HG03025 (cell line): ENCODE measurements around the gene USP48.
"Not testable (repeated sequence)": the region's sequence is repeated elsewhere in the genome, so short reads cannot be mapped to it uniquely, and the experiment has no call there.

ENCODE experiments used
- ATAC-seq: cut with Tn5 transposase; IDR thresholded peaks from one replicate; pipeline ENCODE4 v1.9.1; 2021; ENCODE audit warnings: mild to moderate bottlenecking, moderate library complexity; ENCODE audit not compliant: unreplicated experiment, low FRiP score

The USP48 gene

DNA sequence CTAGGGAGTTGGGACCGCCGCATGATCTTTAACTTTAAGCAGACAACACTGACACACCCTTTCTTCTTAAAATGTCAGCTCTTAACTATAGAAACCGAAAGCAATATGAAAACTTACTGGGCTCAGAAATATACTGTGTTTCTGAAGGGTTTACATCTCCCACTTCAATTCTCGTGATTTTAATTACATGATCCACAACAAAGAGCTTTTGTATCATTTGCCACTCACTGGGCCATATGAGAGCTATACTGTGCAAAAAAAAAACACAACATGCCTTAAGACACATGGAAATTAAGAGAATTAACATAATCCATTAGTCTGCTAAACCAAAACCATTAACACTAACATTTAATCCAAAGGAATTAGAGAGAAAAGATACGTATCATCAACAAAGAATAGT lies 78.8 kb downstream of the USP48 start:
- ATAC-seq = no peak

DNA sequence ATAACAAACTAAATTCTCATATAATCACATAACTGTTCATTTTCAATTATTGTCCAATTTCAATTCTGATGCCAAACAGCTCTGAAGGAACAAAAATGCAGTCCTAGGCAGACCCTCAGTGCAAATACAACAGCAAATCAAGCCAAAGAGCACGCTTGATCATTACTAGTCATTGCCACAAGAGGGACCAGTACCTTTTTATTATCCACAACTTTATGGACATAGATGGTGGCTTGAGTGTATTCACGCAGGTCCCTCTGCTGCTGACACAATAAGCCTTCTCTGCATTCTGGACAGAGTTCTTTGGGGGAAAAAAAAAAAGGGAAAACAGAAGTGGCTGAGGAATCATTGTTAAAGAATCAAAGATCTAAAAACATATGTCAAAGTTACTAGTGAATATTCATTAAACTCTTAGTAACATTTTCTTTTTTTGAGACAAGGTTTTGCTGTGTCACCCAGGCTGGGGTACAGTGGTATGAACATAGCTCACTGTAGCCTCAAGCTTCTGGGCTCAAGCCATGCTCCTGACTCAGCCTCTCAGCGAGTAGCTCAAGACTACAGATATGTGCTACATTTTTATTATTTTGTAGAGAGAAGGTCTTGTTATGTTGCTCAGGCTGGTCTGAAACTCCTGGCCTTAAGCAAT lies 79.5 kb downstream of the USP48 start:
- ATAC-seq = no peak

DNA sequence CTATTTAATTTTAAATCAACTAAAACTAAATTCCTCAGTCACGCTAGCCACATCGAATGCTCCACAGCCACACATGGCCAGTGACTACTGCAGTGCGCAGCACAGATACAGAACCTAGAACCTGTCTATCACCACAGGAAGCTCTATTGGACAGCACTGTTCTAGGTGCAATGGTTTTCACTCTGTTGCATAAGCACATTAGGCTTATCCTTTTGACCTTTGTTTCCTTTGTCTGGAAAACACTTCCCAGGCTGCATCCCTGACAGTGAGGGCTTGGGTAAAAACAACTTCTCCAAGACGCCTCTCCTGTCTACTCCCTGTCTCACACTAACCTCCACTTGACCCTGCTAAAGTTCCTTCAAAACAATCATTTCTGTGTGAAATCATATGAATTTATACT lies 80.2 kb downstream of the USP48 start:
- no peak for ATAC-seq

DNA sequence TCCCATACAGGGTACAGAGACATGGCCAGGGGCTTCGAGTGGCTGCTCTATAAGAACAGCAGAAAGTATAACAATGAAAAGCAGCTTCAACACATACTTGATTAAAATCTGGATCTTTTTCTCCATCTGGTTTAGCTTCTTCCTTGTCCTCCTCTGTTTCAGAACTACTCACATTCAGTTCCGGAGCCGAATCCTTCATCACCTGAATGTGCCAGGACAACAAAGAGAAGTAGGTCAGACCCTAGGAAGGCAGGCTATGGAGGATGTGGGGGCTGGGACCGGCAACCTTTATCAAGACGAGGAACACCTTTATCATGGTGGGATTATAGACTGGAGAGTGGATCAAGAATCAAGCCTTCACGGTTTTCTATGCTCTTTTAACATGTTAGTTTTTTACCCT lies 81.5 kb downstream of the USP48 start:
- no peak for ATAC-seq

DNA sequence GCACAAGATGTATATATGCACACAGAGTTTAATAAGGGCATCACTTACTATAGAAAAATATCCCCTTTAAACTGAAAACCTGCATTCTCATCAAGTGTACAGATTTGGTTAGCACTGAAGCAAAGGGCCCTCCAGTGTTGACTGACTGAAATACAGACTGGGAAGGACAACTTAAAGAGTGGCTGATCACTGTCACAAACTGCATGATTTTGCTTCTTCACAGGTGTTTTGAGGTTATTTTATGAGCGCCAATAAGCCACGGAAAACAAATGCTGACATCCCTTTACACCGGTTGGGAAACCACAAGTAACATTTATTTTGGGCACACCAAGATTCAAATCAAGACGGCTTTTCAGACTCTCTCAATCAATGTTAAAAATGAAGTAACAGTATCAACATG lies 82.9 kb downstream of the USP48 start:
- no peak for ATAC-seq

- ATAC-seq = no peak
Measured at GRCh38 chr1:21696931-21697330, 86.0 kb downstream of the USP48 start.

- no peak for ATAC-seq
Measured at GRCh38 chr1:21693732-21694131, 89.2 kb downstream of the USP48 start.

DNA sequence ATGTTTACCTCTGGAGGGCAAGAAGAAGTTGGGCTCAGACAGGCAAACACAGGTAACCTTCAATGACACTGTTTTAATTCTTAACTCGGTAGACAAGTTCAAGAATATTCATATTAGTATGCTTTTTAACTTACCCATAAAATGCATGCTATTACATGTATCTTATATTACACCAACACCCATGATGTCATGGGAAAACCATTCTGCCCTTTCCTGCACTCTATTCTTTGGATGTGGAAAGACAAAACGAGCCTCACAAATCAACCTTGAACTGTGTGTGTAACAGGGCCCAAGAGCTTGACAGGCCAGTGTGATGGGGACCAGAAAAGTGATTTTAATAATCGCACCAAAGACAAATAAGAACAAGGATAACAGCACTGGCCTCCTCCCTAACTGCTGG lies 91.2 kb downstream of the USP48 start:
- ATAC-seq = no peak

DNA sequence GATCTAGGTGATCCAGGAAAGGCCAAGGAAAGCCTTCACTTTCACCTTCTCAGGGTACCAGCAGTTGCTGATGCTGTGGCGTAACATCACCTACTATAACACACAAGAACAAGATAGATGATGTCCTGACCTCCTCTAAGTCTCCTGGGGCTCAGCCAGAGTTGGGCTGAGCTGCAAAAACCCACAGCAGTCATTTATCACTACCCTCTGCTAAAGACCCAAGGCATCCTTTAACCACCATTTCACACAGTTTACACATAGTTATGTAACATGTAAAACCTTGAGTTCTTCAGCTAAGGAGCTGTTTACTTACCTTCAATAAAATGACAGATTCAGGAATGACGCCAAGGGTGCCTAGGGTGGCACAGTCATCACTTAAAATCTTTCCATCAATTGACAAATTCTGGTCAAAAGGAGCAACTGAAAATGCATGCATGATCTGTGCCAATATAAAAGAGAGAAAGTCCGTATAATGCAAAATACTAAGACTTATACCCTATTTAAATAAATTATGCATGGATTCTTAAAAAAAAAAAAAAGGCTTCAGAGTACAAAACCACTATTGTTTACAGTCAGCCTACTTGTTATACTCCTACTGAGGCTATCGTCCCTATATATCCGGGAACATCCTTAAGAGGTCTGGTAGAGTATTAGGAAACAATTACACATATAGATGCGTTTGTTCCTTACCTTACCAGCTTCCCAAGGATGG lies 93.1 kb downstream of the USP48 start:
- no peak for ATAC-seq

DNA sequence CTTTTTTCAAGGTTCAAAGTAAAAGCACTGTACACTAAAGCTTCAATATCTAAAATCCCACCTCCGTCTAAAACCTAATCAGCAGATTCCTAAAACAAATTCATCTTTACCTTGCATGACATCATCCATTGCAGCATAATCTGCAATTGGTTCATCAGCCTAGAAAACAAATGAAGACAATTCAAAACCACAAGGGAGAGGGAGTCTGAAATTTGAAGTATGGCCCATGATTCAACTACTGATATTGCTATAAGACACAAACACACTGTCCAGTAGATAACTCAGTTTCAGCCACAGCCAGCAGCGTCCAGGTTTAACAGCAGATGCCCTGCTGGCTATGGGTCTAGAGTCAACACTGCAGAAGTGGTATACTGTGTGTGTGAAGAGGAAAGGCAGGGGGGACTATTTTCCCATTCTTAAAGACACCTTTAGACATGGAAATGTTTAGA lies 95.8 kb downstream of the USP48 start:
- no peak for ATAC-seq

DNA sequence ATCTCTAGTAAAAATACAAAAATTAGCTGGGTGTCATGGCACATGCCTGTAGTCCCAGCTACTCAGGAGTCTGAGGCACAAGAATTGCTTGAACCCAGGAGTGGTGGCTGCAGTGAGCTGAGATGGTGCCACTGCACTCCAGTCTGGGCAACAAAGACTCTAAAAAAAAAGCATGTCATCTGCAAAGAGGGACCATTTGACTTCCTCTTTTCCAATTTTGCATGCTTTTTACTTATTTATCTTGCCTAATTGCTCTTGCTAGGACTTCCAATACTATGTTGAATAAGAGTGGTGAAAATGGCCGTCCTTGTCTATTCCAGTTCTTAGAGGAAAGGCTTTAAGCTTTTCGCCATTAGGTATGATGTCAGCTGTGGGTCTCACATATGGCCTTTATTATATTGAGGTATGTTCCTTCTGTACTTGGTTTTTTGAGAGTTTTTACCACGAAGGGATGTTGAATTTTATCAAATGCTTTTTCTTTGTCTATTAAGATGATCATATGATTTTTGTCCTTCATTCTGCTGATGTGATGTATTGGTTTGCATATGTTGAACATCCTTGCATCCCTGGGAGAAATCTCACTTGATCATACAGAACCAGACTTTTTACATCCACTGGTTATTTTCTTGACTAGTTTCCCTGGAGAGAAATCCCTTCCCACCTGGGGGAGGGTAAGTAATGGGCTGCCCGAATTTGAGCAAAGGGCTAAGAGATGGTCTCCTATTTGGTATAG lies 96.8 kb downstream of the USP48 start:
- ATAC-seq = no peak

DNA sequence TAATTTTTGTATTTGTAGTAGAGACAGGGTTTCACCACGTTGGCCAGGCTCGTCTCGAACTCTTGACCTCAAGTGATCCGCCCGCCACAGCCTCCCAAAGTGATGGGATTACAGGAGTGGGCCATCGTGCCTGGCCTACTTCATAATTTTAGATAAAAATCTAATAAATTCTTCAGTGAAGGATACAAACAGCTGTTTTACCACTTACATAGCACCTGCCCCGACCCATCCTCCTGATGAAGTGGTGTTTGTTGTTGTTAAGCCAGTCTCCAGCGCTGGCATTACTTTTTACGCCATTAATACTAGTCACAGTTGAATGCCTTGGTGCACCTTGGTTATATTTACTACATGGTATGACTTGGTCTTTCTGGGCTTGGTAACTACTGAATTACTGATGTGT lies 101.5 kb downstream of the USP48 start:
- ATAC-seq = no peak

DNA sequence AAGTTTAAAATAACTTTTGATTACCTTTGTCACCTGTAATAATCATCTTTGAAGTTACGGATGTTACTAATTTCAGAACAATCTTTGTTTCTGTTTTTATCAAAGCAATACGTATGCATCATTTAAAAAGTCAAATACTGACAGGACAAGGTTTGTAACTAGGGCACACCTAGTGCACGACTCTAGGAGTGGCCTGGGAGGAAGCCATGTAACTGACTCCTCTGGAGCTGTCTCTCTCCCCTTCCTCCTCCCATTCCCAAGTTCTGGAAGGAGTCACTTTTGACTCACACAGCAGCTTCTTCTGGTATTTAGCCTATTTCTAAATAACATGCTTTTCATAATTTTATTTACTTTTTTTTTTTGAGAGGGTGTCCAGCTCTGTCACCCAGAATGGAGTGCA lies 102.0 kb downstream of the USP48 start:
- ATAC-seq = no peak

DNA sequence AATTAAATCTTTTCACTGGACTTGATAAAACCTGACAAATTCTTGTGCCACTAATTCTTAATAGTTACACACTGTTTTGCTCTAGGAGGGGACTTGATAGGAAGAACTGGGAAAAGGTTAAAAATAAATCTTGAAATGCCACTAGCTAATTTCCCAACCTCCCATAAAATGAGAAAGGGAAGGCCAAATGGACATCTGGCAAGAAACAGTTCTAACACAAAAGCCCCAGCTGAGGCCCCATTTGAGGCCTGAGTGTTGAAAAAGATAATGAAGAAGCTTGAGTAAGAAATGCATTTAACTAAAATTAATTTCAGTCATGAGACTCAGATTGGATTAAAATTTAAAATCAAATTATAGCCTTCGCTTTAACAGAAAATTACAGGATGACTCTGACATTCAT lies 102.6 kb downstream of the USP48 start:
- ATAC-seq = no peak

GRCh38 chr1:21677168-21677567 lies 105.8 kb downstream of the USP48 start:
- ATAC-seq = no peak

GRCh38 chr1:21674957-21675356 lies 108.0 kb downstream of the USP48 start:
- no peak for ATAC-seq

GRCh38 chr1:21673853-21674252 lies 109.1 kb downstream of the USP48 start:
- not testable (repeated sequence) for ATAC-seq

GRCh38 chr1:21673277-21673780 lies 109.6 kb downstream of the USP48 start:
- ATAC-seq = no peak

- ATAC-seq = no peak
Measured at GRCh38 chr1:21672478-21673276, 110.3 kb downstream of the USP48 start.

DNA sequence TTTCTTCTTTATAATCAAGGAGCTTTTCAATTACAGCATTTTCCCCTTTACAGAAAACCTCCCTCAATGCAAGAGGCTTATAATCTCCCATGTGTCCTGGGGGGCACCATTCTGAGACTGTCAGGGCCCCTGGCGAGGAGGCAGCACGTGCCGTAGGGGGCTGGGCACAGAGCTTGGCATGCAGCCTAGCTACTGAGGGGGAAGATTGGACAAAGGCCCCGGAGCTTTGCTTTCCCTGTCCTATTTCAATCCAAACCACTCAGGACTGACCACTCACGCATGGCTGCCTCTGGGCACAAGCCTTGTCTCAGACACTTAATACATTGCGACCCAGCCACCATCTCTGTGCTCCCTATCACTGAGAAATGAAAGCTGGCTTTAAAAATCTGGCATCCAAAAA lies 111.0 kb downstream of the USP48 start:
- ATAC-seq = no peak
